Transverse colon (tissue), 4 donors: ENCODE data around the gene SPACA4. TPM values are rescaled to one million over a fixed set of nuclear protein-coding genes. Genes with fewer than 3 reads are reported as not detected.

Experiments used
- DNase-seq: peaks from one replicate; pipeline ENCODE4 v3.0.0-alpha.2; 2019
- H3K27ac ChIP-seq, 4 donors: fragments of 200-600 bp; sonication (generic); 2 replicates each; pipeline ENCODE4 v1.5.1; 2016 to 2018; ENCODE audit warnings: inconsistent platforms in 4 of 4
- H3K27me3 ChIP-seq: fragments of 200-600 bp; sonication (generic); 2 replicates; pipeline ENCODE4 v1.5.1; 2017; ENCODE audit warnings: inconsistent platforms
- H3K36me3 ChIP-seq, 4 donors: fragments of 200-600 bp; sonication (generic); 2 replicates each; pipeline ENCODE4 v1.5.1; 2017 to 2019; ENCODE audit warnings: inconsistent platforms in 4 of 4
- H3K4me1 ChIP-seq, 4 donors: fragments of 200-600 bp; sonication (generic); 2 replicates each; pipeline ENCODE4 v1.5.1; 2017 to 2020; ENCODE audit warnings: inconsistent platforms in 4 of 4
- H3K4me3 ChIP-seq, 4 donors: fragments of 200-600 bp; sonication (generic); 1 replicate in 1 of 4; 2 replicates in 3 of 4; pipeline versions ENCODE4 v1.5.1 to v1.6.1; 2017 to 2019; ENCODE audit warnings: inconsistent platforms in 4 of 4
- H3K9me3 ChIP-seq, 2 donors: fragments of 200-600 bp; sonication (generic); 2 replicates each; pipeline ENCODE4 v1.5.1; 2017 to 2019; ENCODE audit warnings: inconsistent platforms in 2 of 2
- EP300 ChIP-seq: sonication (generic); formaldehyde crosslinking; IDR thresholded peaks from one replicate; pipeline ENCODE4 v1.6.1; 2017; ENCODE audit warnings: antibody characterized with exemption, low read depth
- POLR2A ChIP-seq: fragments of 450-650 bp; IDR thresholded peaks from one replicate; pipeline ENCODE4 v1.6.1; 2016; ENCODE audit warnings: antibody characterized with exemption, mild to moderate bottlenecking, moderate library complexity
- POLR2AphosphoS5 ChIP-seq, 3 donors: sonication (generic); formaldehyde crosslinking; IDR thresholded peaks; one replicate each; pipeline ENCODE4 v1.6.1; 2016; ENCODE audit warnings: antibody characterized with exemption in 3 of 3
- WGBS, 2 donors: methylation state at CpG; one replicate each; pipeline ENCODE4 v1.1.5; 2018; ENCODE audit warnings: low coverage in 1 of 2; 5-methylcytosine and 5-hydroxymethylcytosine counted together
- in situ Hi-C, 4 donors: fragments of 200-750 bp; cut with MboI; loops; one replicate each; pipeline versions ENCODE4 v1.15.0 to v1.15.1; 2017; ENCODE audit warnings: low sequenced_read_pairs in 3 of 4, low pct_ligation_motif_present in 1 of 4, low pct_unique_long_range_greater_than_20kb in 1 of 4
- intact Hi-C: fragments of 100-400 bp; cut with DNase I; formaldehyde crosslinking; loops from one replicate; pipeline ENCODE4 v1.15.1; 2023; ENCODE audit warnings: low total_unique reads
- total RNA-seq, 4 donors: library from RNA; depleted of rRNA; stranded (reverse); fragments of >200 nt; gene quantifications; one replicate each; pipeline ENCODE4 v1.1.0, GENCODE V29; 2016
- TF ChIP-seq, protein P1 (sequence below), 5 experiments: fragments of 200-600 bp in 3 of 5; fragments of 450-650 bp in 2 of 5; sonication (generic) in 3 of 5; IDR thresholded peaks; 1 replicate in 2 of 5; 2 replicates in 3 of 5; pipeline ENCODE4 v1.5.1; 2016 to 2017; ENCODE audit warnings: antibody characterized with exemption in 5 of 5, inconsistent platforms in 3 of 5, mild to moderate bottlenecking in 2 of 5, moderate library complexity in 1 of 5

The SPACA4 gene
- total RNA-seq, 4 donors from 2014 or later = not detected

DNA sequence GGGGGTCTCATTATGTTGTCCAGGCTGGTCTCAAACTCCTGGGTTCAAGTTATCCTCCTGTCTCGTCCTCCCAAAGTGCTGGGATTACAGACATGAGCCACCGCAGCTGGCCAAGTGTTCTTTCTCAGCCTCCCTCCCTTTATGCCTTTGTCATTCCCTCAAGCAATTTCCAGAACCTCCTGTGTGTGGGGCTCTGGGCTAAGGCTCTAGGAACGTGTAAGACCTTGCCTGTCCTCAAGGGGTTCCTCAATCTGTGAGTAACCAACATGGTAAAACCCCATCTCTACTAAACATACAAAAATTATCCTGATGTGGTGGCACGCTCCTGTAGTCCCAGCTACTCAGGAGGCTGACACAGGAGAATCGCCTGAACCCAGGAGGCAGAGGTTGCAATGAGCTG is 15.5 kb upstream of the SPACA4 start:
- DNase-seq = no peak
- in situ Hi-C loops (loop anchor here in 2 of 4 donors (25.0 kb wide), 2 partner anchors 279 to 329 kb away; partner anchors contain the start of genes CARD8 (in 1 of the 2) and ZNF114 (in 1 of the 2)), intact Hi-C loops (no loop called here)
- Histone ChIP-seq H3K27ac (no peak overlapping the region), H3K36me3 (no peaks in the 10 kb centered on the region), H3K4me3 (no peak overlapping the region), H3K27me3 (no peaks in the 10 kb centered on the region), H3K9me3 (no peaks in the 10 kb centered on the region), H3K4me1 (peaks cover 0 to 11% (median 5%) of the 10 kb centered on the region in 4 donors)
- TF ChIP-seq EP300 (no peak), POLR2AphosphoS5 (IDR thresholded peaks at IDR 0.05) (no peak), POLR2A (no peak)
- TF ChIP-seq, protein P1, sequence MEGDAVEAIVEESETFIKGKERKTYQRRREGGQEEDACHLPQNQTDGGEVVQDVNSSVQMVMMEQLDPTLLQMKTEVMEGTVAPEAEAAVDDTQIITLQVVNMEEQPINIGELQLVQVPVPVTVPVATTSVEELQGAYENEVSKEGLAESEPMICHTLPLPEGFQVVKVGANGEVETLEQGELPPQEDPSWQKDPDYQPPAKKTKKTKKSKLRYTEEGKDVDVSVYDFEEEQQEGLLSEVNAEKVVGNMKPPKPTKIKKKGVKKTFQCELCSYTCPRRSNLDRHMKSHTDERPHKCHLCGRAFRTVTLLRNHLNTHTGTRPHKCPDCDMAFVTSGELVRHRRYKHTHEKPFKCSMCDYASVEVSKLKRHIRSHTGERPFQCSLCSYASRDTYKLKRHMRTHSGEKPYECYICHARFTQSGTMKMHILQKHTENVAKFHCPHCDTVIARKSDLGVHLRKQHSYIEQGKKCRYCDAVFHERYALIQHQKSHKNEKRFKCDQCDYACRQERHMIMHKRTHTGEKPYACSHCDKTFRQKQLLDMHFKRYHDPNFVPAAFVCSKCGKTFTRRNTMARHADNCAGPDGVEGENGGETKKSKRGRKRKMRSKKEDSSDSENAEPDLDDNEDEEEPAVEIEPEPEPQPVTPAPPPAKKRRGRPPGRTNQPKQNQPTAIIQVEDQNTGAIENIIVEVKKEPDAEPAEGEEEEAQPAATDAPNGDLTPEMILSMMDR (IDR thresholded peaks at IDR 0.05) = no peak
- 80% methylated on average over 3 to 5 of the region's 5 CpGs for WGBS, 2 donors

DNA sequence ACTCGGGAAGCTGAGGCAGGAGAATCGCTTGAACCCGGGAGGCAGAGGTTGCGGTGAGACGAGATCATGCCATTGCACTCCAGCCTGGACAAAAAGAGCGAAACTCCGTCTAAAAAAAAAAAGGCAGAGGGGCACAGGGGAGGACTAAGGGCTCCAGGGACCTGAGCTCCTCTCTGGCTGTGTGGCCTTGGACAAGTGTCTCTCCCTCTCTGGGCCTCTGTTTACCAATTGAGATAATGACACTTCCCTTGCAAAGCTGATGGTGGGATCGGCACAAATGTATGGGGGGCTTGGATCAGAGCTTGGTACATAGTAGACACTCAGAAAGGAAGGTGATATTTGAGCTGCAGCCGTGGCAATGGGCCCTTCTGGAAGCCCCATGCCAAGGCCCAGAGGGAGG is 11.4 kb upstream of the SPACA4 start:
- no peak for TF ChIP-seq POLR2AphosphoS5 (IDR thresholded peaks at IDR 0.05)
- TF ChIP-seq, protein P1 (IDR thresholded peaks at IDR 0.05) = no peak
- Histone ChIP-seq H3K27ac (no peak overlapping the region), H3K9me3 (no peaks in the 10 kb centered on the region), H3K4me1 (no peaks in the 10 kb centered on the region), H3K36me3 (no peaks in the 10 kb centered on the region), H3K27me3 (no peaks in the 10 kb centered on the region), H3K4me3 (no peak overlapping the region)
- DNase-seq = no peak
- in situ Hi-C loops = loop anchor here in 2 of 4 donors (25.0 kb wide), 2 partner anchors 283 to 333 kb away; partner anchors contain the start of genes CARD8 (in 1 of the 2) and ZNF114 (in 1 of the 2)
- intact Hi-C loops = no loop called here
- 93 to 100% methylated on average over 3 to 9 of the region's 9 CpGs for WGBS, 2 donors

DNA sequence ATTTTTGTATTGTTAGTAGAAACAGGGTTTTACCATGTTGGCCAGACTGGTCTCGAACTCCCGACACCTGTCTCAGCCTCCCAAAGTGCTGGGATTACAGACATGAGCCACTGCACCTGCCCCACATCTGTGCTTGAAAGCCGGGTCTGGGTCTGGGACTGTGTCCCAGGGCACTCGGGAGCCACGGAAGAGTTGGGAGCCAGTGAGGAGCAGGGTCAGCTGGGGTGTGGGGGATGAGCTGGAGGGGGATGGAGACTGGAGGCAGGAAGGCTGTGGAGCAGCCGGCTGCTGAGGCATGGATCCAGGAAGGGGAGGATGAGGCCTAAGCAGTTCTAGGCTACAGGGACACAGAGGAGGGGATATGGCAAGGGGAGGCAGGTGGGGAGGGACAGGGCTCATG is 10.7 kb upstream of the SPACA4 start:
- intact Hi-C loops (no loop called here), in situ Hi-C loops (loop anchor here in 2 of 4 donors (25.0 kb wide), 2 partner anchors 284 to 334 kb away; partner anchors contain the start of genes CARD8 (in 1 of the 2) and ZNF114 (in 1 of the 2))
- no peak for DNase-seq
- H3K9me3 ChIP-seq = no peaks in the 10 kb centered on the region
- no peaks in the 10 kb centered on the region for H3K36me3 ChIP-seq
- H3K27me3 ChIP-seq = no peaks in the 10 kb centered on the region
- no peak overlapping the region for H3K27ac ChIP-seq
- no peaks in the 10 kb centered on the region for H3K4me1 ChIP-seq
- no peak overlapping the region for H3K4me3 ChIP-seq
- 84% methylated on average over 6 of the region's 6 CpGs; no CpG with 5 or more reads in 1 of the 2 donors for WGBS, 2 donors
- TF ChIP-seq POLR2AphosphoS5 (IDR thresholded peaks at IDR 0.05) (no peak), POLR2A (no peak), EP300 (no peak)
- TF ChIP-seq, protein P1 (IDR thresholded peaks at IDR 0.05) = no peak

DNA sequence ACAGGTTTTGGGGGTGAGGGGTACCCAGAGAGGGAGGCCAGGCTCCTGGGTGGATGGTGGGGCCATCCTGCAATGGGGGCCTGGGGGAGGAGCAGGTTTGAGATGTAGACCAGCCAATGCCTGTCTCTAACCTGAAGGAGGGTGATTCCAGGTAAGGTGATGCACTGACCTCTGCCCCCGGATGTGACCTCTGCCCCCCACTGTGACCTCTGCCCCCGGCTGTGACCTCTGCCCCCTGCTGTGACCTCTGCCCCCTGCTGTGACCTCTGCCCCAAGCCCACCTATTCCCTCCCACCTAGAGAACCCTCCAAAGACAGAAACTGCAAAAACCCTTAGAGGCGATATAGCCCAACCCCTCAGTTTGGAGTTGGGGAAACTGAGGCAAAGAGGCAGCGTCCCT is 10.3 kb upstream of the SPACA4 start:
- Histone ChIP-seq H3K36me3 (no peaks in the 10 kb centered on the region), H3K9me3 (no peaks in the 10 kb centered on the region), H3K27ac (no peak overlapping the region), H3K4me1 (no peaks in the 10 kb centered on the region), H3K4me3 (no peak overlapping the region), H3K27me3 (no peaks in the 10 kb centered on the region)
- in situ Hi-C loops = loop anchor here in 2 of 4 donors (25.0 kb wide), 2 partner anchors 284 to 334 kb away; partner anchors contain the start of genes CARD8 (in 1 of the 2) and ZNF114 (in 1 of the 2)
- intact Hi-C loops = no loop called here
- DNase-seq = no peak
- 72% methylated on average over 4 of the region's 4 CpGs; no CpG with 5 or more reads in 1 of the 2 donors for WGBS, 2 donors
- TF ChIP-seq POLR2A (no peak), EP300 (no peak), POLR2AphosphoS5 (IDR thresholded peaks at IDR 0.05) (no peak)
- TF ChIP-seq, protein P1 (IDR thresholded peaks at IDR 0.05) = no peak
